Activated CD4-positive, alpha-beta T cell treated with anti-CD3 and anti-CD28 coated beads, Interleukin-2, Interleukin-6, amounts not matched to agents 100 ng/mL and 50 ng/mL, durations not matched to agents 16 hours and 8 hours (primary cell): ENCODE results near the gene ANO2.
"Not testable (repeated sequence)": the region's sequence is repeated elsewhere in the genome, so short reads cannot be mapped to it uniquely, and the experiment has no call there.

ENCODE experiments used
- DNase-seq: peaks from one replicate; pipeline ENCODE4 v3.0.0-alpha.2; 2020

ANO2 gene

DNA sequence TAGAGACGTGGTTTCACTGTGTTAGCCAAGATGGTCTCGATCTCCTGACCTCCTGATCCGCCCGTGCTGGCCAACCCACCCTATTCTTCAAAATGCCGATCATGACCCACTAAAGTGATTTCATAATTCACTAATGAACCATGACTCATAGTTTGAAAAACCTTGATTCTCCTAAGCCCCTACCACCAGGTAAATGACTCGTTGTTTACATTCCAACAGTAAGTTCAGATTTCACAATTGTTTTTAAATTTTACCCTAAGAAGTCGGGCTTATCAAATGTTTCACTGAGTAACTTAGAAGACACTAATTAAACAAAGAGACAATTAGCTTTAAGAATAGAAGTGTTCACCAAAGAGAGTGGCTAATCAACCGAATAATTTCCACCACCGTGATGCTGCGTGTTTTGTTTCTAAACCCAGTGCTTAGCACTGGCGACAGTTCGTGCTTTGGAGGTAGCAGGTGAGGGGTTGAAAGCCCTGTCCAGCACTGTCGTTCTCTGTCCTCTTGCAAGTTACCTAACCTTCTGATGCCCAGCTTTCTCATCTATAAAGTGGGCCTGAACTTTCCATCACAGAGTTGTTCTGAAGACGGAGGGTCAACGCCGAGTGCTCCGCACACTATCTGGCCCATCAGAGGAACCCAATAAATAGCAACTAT, 376.6 kb downstream of the ANO2 start:
- no peak for DNase-seq

DNA sequence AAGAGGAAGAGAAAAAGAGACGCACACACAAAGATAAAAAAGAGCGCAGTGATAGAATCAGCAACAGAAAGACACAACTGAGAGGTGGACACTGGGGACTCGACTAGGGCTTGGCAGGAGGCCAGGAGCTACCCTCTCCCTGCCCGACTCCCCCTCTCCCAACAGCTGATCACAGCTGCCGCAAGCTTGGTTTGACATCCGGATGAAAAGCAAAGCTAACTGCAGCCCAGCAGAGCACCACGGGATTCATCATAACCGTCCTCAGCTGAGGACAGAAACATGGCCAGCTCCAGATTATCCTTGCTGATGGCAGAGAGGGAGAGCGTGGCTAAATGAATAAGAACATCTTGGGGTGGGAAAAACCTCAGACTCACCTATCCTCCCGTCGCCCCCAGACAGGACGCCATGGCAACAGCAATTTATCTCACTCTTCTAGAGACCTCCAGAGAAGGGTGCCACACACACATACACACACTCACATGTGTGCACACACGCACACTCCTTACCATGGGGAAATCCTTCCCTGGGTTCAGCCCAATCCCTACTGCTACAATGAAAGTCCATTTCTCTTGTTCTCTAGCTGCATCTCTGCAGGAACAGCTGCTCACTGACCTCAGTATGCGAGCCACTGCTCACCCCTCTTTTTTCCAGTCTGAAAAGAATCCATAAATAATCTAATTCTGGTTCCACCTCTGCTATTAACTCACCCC, 377.9 kb downstream of the ANO2 start:
- DNase-seq, result no peak

DNA sequence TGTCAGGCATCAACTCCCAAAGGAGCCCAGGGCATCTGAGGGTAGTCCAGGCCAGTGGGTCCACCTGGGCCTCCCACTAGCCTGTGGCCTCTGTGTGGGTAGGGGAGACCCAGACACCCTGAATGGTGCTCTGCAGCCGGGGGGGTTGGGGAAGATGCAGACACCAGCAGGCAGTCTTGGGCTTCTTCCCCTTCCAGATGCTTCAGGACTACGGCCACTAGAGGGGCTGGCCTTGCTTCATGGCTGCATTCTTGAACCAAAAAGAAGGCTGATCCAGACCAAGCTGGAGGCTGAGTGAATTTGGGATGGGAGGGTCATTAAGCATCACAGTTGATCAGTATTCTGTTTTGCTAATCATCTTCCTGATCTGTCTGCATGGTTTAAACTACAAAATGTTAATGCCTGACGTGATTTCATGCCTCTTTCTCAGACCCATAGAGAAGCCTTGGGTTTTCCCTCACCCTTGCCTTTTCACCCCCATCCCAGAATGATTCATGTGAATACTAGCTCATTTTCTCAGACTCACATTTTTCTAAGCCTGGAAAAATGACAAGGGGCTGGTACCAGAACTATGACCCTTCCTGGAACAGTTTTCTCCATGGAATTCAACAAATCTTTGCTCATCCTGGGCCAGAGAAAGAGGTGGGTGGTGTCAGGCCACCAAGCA, 379.0 kb downstream of the ANO2 start:
- no peak for DNase-seq

DNA sequence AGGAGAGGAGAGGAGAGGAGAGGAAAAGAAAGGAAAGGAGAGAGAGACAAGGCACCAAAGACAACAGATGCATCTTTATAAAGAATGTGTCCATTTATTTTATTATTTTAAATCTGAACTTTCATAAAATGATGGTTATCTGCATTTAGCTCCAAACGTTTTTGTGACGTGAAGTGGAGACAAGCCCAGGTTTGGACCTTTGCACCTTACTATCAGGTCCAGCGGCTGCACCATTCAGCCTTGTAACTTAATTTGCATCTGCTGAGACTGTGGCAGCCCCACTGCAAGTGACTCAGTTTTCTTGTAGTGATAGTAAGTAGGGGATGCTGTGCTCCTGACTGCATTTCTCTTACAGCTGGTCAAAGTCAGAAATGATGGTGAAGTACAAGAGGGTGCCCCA, 382.5 kb downstream of the ANO2 start:
- no peak for DNase-seq

DNA sequence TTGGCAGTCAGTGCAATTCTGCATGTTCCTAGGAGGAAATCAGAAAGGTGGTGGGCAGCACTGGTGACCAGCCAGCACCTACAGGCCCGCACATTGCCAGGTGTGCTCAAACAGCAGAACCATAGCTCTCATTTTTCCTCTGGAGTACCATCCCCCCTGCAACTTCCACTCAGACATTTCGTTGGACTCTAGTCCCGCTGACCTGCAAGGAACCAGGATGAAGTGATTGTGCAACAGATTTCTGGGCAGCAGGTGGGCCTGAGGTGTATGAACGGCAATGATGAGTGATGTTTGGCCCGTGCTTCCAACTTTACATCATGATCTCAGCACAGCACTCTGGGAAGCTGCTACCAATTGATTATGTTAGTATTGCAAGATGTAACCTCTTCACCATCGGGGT, 383.2 kb downstream of the ANO2 start:
- DNase-seq, result no peak

DNA sequence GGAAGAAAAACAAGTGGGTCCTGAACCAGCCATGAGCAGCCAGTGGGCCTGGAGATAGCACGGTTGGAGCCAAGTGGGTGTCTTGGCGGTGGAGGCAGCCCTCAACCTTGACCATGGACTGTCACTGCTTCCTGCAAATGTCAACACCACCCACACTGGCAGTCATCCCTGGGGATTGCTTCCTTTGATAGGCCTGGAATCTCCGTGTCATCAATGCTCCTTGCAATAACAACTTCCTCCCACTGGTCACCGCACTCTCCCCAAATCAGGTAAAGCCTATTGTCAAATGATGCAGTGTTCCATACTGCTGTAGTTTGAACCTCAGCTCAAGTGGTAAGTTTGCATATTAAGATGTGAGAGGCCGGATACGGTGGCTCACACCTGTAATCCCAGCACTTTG, 384.0 kb downstream of the ANO2 start:
- DNase-seq, result no peak

DNA sequence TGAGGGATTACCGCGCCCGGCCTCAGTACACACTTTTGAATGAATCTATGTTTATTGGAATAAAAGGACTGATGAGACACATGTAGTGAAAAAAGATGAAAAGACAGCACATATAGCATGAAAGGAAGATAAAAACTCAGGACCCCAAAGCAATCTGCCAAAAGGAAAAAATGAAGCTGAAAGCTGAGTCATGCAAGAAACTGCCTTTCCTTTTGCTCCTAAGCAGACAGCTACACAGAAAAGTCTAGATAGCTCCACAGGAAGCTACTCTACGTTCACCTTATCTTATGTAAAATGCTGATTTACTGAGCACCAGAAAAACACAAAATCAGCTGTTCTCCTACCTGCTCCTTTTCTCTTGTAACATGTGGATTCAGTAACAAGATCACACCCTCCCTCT, 384.8 kb downstream of the ANO2 start:
- no peak for DNase-seq

DNA sequence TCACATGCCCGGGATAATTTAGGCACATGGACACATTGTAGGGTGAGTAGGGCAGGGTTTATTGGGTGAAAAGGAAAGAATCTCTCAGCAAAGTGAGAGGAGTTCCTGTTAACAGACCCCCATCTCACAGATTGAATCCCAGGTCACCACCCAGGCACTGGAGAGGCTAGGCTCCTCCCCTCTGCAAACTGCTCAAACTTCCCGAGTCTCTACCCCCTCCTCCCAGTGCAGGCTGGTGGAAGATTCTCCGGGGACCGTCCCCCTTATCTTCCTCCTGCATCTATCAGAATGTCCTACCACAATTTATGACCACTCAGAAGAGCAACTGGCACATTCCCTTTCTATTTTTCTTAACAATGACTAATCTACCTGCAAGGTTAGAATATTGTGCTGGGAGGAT, 387.2 kb downstream of the ANO2 start:
- no peak for DNase-seq

DNA sequence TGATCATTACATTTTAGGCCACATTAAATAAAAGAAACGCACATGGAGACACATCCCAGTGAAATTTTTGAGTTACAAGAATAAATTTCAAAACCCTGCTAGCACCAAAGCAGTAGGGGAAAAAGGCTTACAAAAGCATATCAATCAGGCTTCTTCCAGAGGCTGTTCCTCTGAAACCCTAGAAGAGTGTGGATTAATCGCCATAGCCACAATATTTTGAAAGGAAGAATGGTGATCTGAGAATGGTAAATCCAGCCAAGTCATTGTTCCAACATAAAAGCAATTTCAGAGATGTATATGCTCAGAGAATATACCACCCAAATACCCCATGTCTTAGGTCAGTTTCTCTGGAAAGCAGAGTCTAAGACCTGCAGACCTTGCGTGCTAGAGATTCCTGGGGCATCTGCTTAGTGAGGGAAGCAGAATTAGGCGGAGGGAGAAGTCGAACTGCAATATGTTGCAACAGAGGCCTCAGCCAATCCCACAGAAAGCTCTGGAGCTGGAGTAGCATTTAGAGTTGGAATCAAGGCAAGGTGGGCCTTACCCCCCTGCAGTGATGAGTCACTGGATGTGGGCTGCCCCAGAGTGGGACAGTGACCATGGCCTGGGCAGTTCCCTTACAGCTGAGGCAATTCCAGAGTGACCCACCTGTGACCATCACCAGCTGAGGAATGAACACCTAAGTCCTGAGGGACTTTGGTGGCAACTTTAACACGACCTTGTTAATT, 387.9 kb downstream of the ANO2 start:
- DNase-seq, result no peak

DNA sequence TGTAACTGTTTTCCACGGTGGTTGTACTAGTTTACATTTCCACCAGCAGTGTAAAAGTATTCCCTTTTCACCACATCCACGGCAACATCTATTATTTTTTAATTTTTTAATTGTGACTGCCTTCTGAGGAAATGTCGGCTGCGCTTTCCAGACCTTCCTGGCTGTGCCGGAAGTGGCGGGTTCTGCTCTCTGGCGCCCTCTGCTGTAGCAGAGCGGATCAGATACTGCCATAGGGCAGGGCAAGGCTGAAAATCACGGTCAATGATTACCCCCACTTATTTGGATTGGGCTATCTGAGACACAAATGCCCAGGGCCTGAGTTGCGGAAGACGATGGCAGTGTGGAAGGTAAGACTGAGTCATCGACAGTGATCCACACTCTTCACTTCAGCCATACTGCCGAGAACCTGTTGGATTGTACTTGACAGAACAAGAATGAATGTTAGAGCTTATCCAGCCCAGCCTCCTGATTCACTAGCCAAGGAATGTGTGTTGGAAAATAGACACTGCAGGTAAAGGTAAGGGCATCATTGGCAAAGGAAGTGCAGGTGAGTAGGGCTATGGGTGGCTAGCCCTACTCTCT, 388.9 kb downstream of the ANO2 start:
- peak; percentile 15 for DNase-seq

DNA sequence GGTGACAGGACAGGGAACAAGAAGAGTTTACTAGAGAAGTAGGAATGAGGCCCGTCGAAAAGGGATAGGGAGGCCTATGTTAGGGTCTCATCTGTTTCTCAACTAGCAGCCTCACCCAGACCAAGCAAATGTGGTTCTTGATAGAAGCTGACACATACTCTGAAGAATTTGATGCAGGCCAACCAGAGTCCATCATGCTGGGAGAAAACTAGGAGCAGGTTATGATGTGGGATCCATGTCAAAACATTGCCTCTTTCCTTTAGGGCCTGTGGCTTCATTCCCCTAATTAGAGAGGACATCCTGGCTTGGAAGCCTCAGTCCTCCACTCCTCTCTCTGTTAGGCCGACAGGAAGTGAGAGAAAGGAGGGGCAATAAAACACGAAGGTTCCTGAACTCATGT, 390.3 kb downstream of the ANO2 start:
- no peak for DNase-seq

DNA sequence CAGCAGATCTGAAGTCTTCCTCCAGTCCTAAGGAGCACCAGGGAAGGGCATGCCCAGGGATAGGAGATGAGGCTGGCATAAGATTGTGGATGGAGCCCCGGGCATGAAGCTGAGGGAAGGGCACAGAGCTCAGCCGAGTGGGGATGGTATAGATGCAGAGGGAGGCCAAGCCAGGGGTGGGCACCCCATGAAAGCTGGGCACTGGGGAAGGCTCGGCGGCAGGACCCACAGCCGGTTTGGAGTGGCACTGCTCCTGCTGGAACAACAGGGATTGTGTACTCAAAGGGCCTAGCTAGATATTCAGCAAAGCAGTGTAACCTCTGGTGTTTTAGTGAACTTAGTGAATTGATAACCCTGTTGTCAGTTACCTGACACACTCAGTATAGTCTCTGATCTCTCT, 396.0 kb downstream of the ANO2 start:
- no peak for DNase-seq

DNA sequence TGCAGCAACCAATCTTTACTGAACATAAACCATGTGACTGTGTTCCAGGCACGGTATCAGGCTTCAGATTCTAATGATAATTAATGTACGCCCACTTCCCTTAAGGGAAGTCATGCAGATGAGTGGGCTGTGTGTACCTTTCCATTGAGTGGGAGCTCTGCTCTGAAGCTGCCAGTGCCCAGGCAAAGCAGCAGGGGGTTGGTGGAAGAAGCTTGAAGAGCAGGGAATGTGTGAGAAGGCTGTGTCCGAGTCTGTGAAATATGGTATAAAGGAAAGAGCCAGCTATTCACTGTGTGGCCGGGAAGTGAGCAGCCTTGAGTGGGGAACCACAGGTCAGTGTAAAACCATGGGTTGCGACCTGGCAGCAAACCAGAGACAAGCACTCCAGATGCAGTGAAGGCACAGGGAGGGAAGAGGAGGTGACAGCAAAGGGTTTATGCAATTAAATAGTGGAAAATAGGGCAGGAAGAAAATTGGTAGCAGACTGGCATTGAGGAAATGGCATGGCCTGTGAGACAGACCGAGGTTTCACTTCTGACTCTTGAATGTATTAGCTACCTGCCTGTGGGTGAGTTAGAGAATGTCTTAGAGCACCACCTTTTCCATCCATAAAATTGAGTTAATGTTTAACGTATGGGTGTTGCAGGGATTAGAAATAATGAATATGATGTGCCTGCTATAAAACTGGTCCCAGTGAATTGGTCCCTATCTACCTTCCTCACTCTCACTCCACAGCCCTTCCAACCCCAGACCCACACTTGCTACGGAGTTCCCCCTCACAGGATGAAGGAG, 396.7 kb downstream of the ANO2 start:
- DNase-seq, result no peak

DNA sequence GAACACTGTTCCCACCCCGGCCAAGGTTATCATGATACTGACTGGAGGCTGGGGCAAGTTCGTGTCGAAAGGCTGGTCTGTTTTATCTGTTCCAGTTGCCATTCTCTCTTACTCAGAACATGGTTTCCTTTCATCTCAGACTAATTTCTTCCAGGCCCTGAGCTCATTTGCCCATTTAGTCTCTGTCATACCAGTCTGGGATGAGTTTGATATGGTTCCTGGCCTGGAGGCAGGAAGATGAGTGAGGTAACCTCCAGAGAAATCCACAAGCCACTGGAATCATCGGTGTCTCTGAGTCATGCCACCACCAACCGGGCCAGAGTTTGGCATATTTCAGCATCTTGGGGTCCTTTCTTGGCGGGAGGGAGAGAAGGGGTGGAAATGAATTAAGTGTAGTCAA, 398.4 kb downstream of the ANO2 start:
- no peak for DNase-seq

DNA sequence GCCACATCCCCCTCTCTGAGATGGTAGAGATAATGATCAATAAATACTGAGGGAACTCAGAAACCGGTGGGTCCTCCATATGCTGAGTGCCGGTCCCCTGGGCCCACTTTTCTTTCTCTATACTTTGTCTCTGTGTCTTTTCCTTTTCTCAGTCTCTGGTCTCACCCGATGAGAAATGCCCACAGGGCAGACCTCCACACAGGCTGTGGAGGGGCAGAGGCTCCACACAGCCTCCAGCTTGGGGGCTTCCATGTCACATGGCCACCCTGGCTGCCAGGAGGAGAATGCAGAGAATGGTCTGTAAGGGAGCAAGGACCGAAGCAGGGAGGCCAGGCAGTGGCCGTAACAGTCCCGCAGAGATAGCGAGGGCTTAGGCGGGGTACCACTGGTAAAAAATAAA, 407.3 kb downstream of the ANO2 start:
- no peak for DNase-seq

DNA sequence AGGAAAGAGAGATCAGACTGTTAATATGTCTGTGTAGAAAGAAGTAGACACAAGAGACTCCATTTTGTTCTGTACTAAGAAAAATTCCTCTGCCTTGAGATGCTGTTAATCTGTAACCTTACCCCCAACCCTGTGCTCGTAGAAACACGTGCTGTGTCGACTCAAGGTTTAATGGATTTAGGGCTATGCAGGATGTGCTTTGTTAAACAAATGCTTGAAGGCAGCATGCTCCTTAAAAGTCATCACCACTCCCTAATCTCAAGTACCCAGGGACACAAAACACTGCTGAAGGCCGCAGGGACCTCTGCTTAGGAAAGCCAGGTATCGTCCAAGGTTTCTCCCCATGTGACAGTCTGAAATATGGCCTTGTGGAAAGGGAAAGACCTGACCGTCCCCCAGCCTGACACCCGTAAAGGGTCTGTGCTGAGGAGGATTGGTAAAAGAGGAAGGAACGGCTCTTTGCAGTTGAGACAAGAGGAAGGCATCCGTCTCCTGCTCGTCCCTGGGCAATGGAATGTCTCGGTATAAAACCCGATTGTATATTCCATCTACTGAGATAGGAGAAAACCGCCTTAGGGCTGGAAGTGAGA, 407.9 kb downstream of the ANO2 start:
- not testable (repeated sequence) for DNase-seq

DNA sequence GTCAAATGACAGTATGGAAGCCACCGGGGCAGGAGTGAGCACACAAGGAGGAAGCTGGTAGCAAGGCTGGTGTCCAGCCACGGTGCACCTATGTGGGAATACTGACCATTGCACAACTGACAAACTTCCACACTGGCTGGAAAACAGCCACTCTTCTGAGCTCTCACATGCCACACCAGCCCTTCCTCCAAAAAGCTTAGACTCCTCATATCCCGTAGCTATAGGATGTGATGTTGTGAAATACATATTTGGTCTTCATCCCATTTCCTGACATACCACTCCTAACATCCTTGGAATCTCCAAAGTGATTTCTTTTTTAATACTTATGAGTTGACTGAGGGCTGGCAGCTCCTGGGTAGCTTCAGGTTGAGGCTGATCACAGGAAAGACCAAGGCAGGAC, 409.5 kb downstream of the ANO2 start:
- no peak for DNase-seq

DNA sequence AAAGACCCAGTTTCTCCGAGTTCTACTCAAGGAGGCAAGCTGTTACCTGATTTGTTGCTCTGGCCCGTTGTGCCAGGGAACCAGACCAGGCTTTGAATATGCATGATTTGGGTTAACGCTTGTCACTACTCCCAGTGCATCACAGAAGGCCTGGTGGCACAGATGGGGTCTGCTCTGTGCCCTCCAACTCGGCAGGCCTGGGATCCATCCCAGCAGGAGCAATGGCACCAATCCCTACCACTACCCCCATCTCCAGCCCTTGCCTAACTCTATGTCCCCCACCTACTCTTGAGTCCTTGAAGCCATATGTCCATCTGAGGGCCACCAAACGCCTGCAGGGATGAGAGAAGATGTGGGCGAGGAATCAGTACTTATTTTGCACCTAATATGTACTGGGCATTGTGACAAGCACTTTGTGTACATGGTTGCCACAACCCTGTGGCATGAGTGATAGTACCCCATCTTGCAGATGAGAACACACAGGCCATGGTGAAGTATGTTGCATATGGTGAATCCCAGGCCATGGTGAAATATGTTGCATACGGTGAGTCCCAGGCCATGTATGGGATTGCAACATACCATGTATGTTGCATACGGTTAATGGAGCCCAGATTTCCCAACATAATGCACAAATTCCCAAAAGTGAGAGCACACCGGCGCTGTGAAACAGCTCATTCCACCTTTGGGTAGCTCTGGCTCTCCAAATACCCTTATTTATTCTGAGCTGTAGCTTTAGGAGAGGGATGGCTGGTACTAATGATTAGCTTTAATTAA, 410.4 kb downstream of the ANO2 start:
- no peak for DNase-seq

DNA sequence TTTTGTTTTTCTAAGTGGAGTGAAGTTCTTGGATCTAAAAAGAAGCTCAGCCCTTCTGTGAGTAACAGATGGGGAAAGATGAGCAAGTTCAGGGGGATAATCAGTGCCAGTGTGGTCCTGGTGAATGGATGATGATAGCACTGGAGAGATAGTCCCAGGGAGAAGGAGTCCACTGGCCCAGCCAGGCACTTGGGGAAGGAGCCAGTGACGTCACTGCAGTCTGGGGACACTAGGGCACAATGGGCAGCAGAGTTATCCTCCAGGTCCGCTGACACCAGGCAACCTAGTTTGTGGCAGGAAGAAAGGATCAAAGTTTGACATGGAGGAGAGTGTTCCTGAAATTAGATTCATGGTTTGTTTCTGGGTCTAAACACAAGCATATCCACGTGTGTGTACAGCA, 411.7 kb downstream of the ANO2 start:
- no peak for DNase-seq

DNA sequence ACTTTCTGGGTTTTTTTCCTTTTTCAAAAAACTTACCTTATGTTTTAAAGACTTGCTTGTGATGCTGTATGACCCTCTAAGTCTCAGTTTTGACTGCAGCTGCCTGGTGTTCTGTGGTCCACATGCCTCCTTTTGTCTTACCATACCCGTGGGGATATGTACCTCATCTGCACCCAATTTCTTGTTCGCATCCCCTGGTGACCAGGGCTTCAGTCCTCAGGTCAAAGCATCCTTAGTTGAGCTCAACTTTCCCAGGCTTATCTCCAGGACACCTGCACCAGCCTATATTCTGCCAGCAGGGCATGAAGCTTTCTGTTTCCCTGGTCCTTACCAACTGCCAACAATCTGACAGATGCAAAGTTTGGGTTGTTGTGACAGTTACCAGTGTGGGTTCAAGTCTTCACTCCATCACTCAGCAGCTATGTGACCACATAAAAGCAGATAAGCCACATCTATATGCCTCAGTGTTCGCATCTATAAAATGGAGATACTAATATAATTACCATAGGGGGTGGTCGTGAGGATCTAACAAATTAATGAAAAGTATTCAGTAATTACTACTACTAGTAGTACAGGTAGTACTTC, 419.2 kb downstream of the ANO2 start:
- no peak for DNase-seq
